Ovary (tissue), 3 donors: Measurements from ENCODE around the gene EIF4G2.

ENCODE experiments used
- CTCF ChIP-seq, 3 donors: fragments of 450-650 bp in 2 of 3; fragments of 200-600 bp in 1 of 3; IDR thresholded peaks; one replicate each; pipeline versions ENCODE4 v1.5.1 to v1.8.0; 2016 to 2022; ENCODE audit warnings: antibody characterized with exemption in 3 of 3, mild to moderate bottlenecking in 1 of 3
- EP300 ChIP-seq: sonication (generic); formaldehyde crosslinking; IDR thresholded peaks from one replicate; pipeline ENCODE4 v1.6.1; 2017; ENCODE audit warnings: antibody characterized with exemption
- POLR2A ChIP-seq: fragments of 450-650 bp; IDR thresholded peaks from one replicate; pipeline ENCODE4 v1.6.1; 2017; ENCODE audit warnings: antibody characterized with exemption, mild to moderate bottlenecking, moderate library complexity
- donor health status: DM: no; HTN: no; CAD: no.

- TF ChIP-seq EP300 (no peak), CTCF (IDR thresholded peaks at IDR 0.05) (no peak), POLR2A (no peak)
These were observed 2.5 kb downstream of the EIF4G2 start for GRCh38 chr11:10806206-10806605.
